DND-41 (cell line): ENCODE measurements around the gene PRKAB1.

ENCODE experiments used
- ATAC-seq: fragments of 200-7000 bp; cut with Tn5 transposase; 3 replicates; pipeline ENCODE4 v1.9.1; 2021; ENCODE audit warnings: low read depth; ENCODE audit not compliant: insufficient read depth
- DNase-seq: peaks from one replicate; pipeline ENCODE4 v3.0.0-alpha.2; 2020
- H2AFZ ChIP-seq: 2 replicates; pipeline ENCODE4 v1.6.0; 2012; ENCODE audit warnings: low read depth, low read length
- H3K27ac ChIP-seq: 2 replicates; pipeline ENCODE4 v1.5.1; 2012; ENCODE audit warnings: low read length, inconsistent platforms
- H3K27me3 ChIP-seq: fragments of 200-600 bp; sonication (generic); 2 replicates; pipeline ENCODE4 v1.6.0; 2012; ENCODE audit warnings: low read length, mild to moderate bottlenecking, inconsistent platforms; ENCODE audit not compliant: insufficient read depth, poor library complexity
- H3K36me3 ChIP-seq: 2 replicates; pipeline ENCODE4 v1.5.1; 2012; ENCODE audit warnings: low read length, inconsistent platforms; ENCODE audit not compliant: insufficient read depth
- H3K4me1 ChIP-seq: 2 replicates; pipeline ENCODE4 v1.5.1; 2012; ENCODE audit warnings: mild to moderate bottlenecking, low read length; ENCODE audit not compliant: insufficient read depth
- H3K4me2 ChIP-seq: 2 replicates; pipeline ENCODE4 v1.6.0; 2012; ENCODE audit warnings: mild to moderate bottlenecking, moderate library complexity, low read length, inconsistent platforms; ENCODE audit not compliant: insufficient read depth
- H3K4me3 ChIP-seq, 2 experiments: fragments of 200-600 bp in 1 of 2; shearing (Covaris generic) in 1 of 2; 2 replicates each; pipeline ENCODE4 v1.5.1; 2012 to 2016; ENCODE audit warnings: inconsistent platforms in 2 of 2, low read length in 2 of 2, mild to moderate bottlenecking in 2 of 2, low read depth in 1 of 2, moderate library complexity in 1 of 2
- H3K79me2 ChIP-seq: 2 replicates; pipeline ENCODE4 v1.6.0; 2012; ENCODE audit warnings: low read length, inconsistent platforms; ENCODE audit not compliant: insufficient read depth
- H3K9ac ChIP-seq: 2 replicates; pipeline ENCODE4 v1.6.0; 2012; ENCODE audit warnings: low read depth, mild to moderate bottlenecking, inconsistent platforms, low read length, moderate library complexity
- H3K9me3 ChIP-seq: 2 replicates; pipeline ENCODE4 v1.5.1; 2012; ENCODE audit warnings: low read length, moderate library complexity, mild to moderate bottlenecking, inconsistent platforms; ENCODE audit not compliant: insufficient read depth, severe bottlenecking
- H4K20me1 ChIP-seq: 2 replicates; pipeline ENCODE4 v1.6.0; 2012; ENCODE audit warnings: low read length; ENCODE audit not compliant: insufficient read depth
- CTCF ChIP-seq: IDR thresholded peaks from 2 replicates; pipeline ENCODE4 v1.5.1; 2012; ENCODE audit warnings: borderline replicate concordance, low read length, moderate library complexity, mild to moderate bottlenecking; ENCODE audit not compliant: poor library complexity, severe bottlenecking; ENCODE audit errors: extremely low read depth
- EZH2 ChIP-seq: IDR thresholded peaks from 3 replicates; pipeline ENCODE4 v1.6.1; 2012; ENCODE audit warnings: borderline replicate concordance, low read depth, mild to moderate bottlenecking, moderate library complexity, low read length, inconsistent platforms; ENCODE audit not compliant: severe bottlenecking

PRKAB1 gene

GRCh38 chr12:119689935-119690500, 22.1 kb downstream of the PRKAB1 start:
- Histone ChIP-seq H3K79me2 (no peaks in the 10 kb centered on the region), H3K36me3 (peaks cover 85% of the 10 kb centered on the region), H3K4me2 (no peak overlapping the region), H3K27ac (no peak overlapping the region), H2AFZ (no peak overlapping the region), H3K9ac (no peak overlapping the region), H3K27me3 (no peaks in the 10 kb centered on the region), H3K4me1 (no peaks in the 10 kb centered on the region), H4K20me1 (no peaks in the 10 kb centered on the region; the same call in 1 of the 2 replicates), H3K4me3 (no peak overlapping the region), H3K9me3 (no peaks in the 10 kb centered on the region)
- DNase-seq (no peak), ATAC-seq (no peak)
- TF ChIP-seq EZH2, result no peak

GRCh38 chr12:119691202-119691810, 23.4 kb downstream of the PRKAB1 start:
- no peak for ATAC-seq
- H3K4me1 ChIP-seq, result no peaks in the 10 kb centered on the region
- no peaks in the 10 kb centered on the region for H3K27me3 ChIP-seq
- H3K9me3 ChIP-seq, result no peaks in the 10 kb centered on the region
- H3K4me3 ChIP-seq, result no peak overlapping the region
- no peak overlapping the region for H3K27ac ChIP-seq
- no peaks in the 10 kb centered on the region; the same call in 1 of the 2 replicates for H4K20me1 ChIP-seq
- H3K36me3 ChIP-seq, result peaks cover 88% of the 10 kb centered on the region
- H3K9ac ChIP-seq, result no peak overlapping the region
- no peak overlapping the region for H2AFZ ChIP-seq
- no peak overlapping the region for H3K4me2 ChIP-seq
- no peaks in the 10 kb centered on the region for H3K79me2 ChIP-seq
- DNase-seq, result no peak
- TF ChIP-seq CTCF, result no peak
- no peak for TF ChIP-seq EZH2

- TF ChIP-seq CTCF (no peak), EZH2 (no peak)
- Histone ChIP-seq H3K79me2 (no peaks in the 10 kb centered on the region), H4K20me1 (no peaks in the 10 kb centered on the region; the same call in 1 of the 2 replicates)
Measured at GRCh38 chr12:119692410-119692809, 24.5 kb downstream of the PRKAB1 start.

GRCh38 chr12:119692997-119693396, 25.1 kb downstream of the PRKAB1 start:
- Histone ChIP-seq H3K79me2 (no peaks in the 10 kb centered on the region), H3K4me3 (no peak overlapping the region), H3K36me3 (peaks cover 88% of the 10 kb centered on the region), H3K9ac (no peak overlapping the region), H2AFZ (no peak overlapping the region), H3K27ac (no peak overlapping the region), H3K9me3 (no peaks in the 10 kb centered on the region), H3K4me1 (no peaks in the 10 kb centered on the region), H3K27me3 (no peaks in the 10 kb centered on the region), H3K4me2 (no peak overlapping the region), H4K20me1 (no peaks in the 10 kb centered on the region; the same call in 1 of the 2 replicates)
- no peak for DNase-seq
- TF ChIP-seq EZH2, result no peak
- no peak for TF ChIP-seq CTCF
- no peak for ATAC-seq

More at GRCh38 chr12:119692410-119692809, 24.5 kb downstream of the PRKAB1 start:
- H3K9ac ChIP-seq, result no peak overlapping the region
- DNase-seq (no peak), ATAC-seq (no peak)
- no peak overlapping the region for H3K4me3 ChIP-seq
- H3K27me3 ChIP-seq, result no peaks in the 10 kb centered on the region
- no peaks in the 10 kb centered on the region for H3K4me1 ChIP-seq
- H3K36me3 ChIP-seq, result peaks cover 88% of the 10 kb centered on the region
- no peak overlapping the region for H2AFZ ChIP-seq
- no peaks in the 10 kb centered on the region for H3K9me3 ChIP-seq
- no peak overlapping the region for H3K27ac ChIP-seq
- H3K4me2 ChIP-seq, result no peak overlapping the region
